ENCODE data around the gene ZP2.

The ZP2 gene

GRCh38 chr16:21185659-21186325 lies 25.6 kb downstream of the ZP2 start:
- Histone ChIP-seq H3K9me2 (replicated peaks; ENCODE audit: low read depth, low read length) (no peaks in the 10 kb centered on the region), H3K27me3 (ENCODE audit: insufficient read depth, low read length, poor library complexity, severe bottlenecking) (no peaks in the 10 kb centered on the region), H3K4me1 (ENCODE audit: insufficient read depth, low read length, poor library complexity, severe bottlenecking) (no peaks in the 10 kb centered on the region), H3K4me3 (ENCODE audit: low read length, poor library complexity, severe bottlenecking) (no peak overlapping the region), H3K4me2 (ENCODE audit: low read depth, low read length, poor library complexity, severe bottlenecking) (no peak overlapping the region), H3K36me3 (ENCODE audit: insufficient read depth, low read length) (peaks cover 8% of the 10 kb centered on the region; the same call in 1 of the 2 replicates), H3K79me2 (ENCODE audit: insufficient read depth, low read length) (no peaks in the 10 kb centered on the region), H3K9ac (ENCODE audit: low read depth, low read length, poor library complexity, severe bottlenecking) (no peak overlapping the region), H4K20me1 (ENCODE audit: insufficient read depth, low read length, poor library complexity, severe bottlenecking) (no peaks in the 10 kb centered on the region), H3F3A (ENCODE audit: low read depth) (no peaks in the 10 kb centered on the region), H3K9me3 (ENCODE audit: insufficient read depth, low read depth, low read length) (no peaks in the 10 kb centered on the region), H2AFZ (ENCODE audit: low read length) (no peak overlapping the region)
- TF ChIP-seq EZH2phosphoT487 (IDR thresholded peaks at IDR 0.05; ENCODE audit: borderline replicate concordance) (no peak), CTCF (conservative IDR thresholded peaks at IDR 0.05; ENCODE audit: low read length) (no peak)

GRCh38 chr16:21184834-21185233 lies 26.5 kb downstream of the ZP2 start:
- no peaks in the 10 kb centered on the region for H3F3A ChIP-seq (ENCODE audit: low read depth)
- no peak overlapping the region for H3K9ac ChIP-seq (ENCODE audit: low read depth, low read length, poor library complexity, severe bottlenecking)
- no peaks in the 10 kb centered on the region for H3K9me2 ChIP-seq (replicated peaks; ENCODE audit: low read depth, low read length)
- H3K4me3 ChIP-seq (ENCODE audit: low read length, poor library complexity, severe bottlenecking), result no peak overlapping the region
- H4K20me1 ChIP-seq (ENCODE audit: insufficient read depth, low read length, poor library complexity, severe bottlenecking), result no peaks in the 10 kb centered on the region
- H3K4me2 ChIP-seq (ENCODE audit: low read depth, low read length, poor library complexity, severe bottlenecking), result no peak overlapping the region
- H3K36me3 ChIP-seq (ENCODE audit: insufficient read depth, low read length), result peaks cover 14% of the 10 kb centered on the region; the same call in 1 of the 2 replicates
- no peaks in the 10 kb centered on the region for H3K4me1 ChIP-seq (ENCODE audit: insufficient read depth, low read length, poor library complexity, severe bottlenecking)
- TF ChIP-seq EZH2phosphoT487 (IDR thresholded peaks at IDR 0.05; ENCODE audit: borderline replicate concordance) (no peak), CTCF (conservative IDR thresholded peaks at IDR 0.05; ENCODE audit: low read length) (no peak)
- H2AFZ ChIP-seq (ENCODE audit: low read length), result no peak overlapping the region
- no peaks in the 10 kb centered on the region for H3K9me3 ChIP-seq (ENCODE audit: insufficient read depth, low read depth, low read length)
- no peaks in the 10 kb centered on the region for H3K27me3 ChIP-seq (ENCODE audit: insufficient read depth, low read length, poor library complexity, severe bottlenecking)
- H3K79me2 ChIP-seq (ENCODE audit: insufficient read depth, low read length), result no peaks in the 10 kb centered on the region

- H3K4me1 ChIP-seq (ENCODE audit: insufficient read depth, low read length, poor library complexity, severe bottlenecking), result no peaks in the 10 kb centered on the region
- no peaks in the 10 kb centered on the region for H3F3A ChIP-seq (ENCODE audit: low read depth)
- no peak overlapping the region for H2AFZ ChIP-seq (ENCODE audit: low read length)
- H3K4me3 ChIP-seq (ENCODE audit: low read length, poor library complexity, severe bottlenecking), result no peak overlapping the region
- no peaks in the 10 kb centered on the region for H3K9me2 ChIP-seq (replicated peaks; ENCODE audit: low read depth, low read length)
- H3K27me3 ChIP-seq (ENCODE audit: insufficient read depth, low read length, poor library complexity, severe bottlenecking), result no peaks in the 10 kb centered on the region
- H3K9me3 ChIP-seq (ENCODE audit: insufficient read depth, low read depth, low read length), result no peaks in the 10 kb centered on the region
- H3K36me3 ChIP-seq (ENCODE audit: insufficient read depth, low read length), result peaks cover 16% of the 10 kb centered on the region; the same call in 1 of the 2 replicates
- no peaks in the 10 kb centered on the region for H3K79me2 ChIP-seq (ENCODE audit: insufficient read depth, low read length)
- TF ChIP-seq EZH2phosphoT487 (IDR thresholded peaks at IDR 0.05; ENCODE audit: borderline replicate concordance), result no peak
- TF ChIP-seq CTCF (conservative IDR thresholded peaks at IDR 0.05; ENCODE audit: low read length), result no peak
- no peak overlapping the region for H3K9ac ChIP-seq (ENCODE audit: low read depth, low read length, poor library complexity, severe bottlenecking)
- H3K4me2 ChIP-seq (ENCODE audit: low read depth, low read length, poor library complexity, severe bottlenecking), result no peak overlapping the region
- H4K20me1 ChIP-seq (ENCODE audit: insufficient read depth, low read length, poor library complexity, severe bottlenecking), result no peaks in the 10 kb centered on the region
Measured at GRCh38 chr16:21183995-21184394, 27.4 kb downstream of the ZP2 start.
